Ishikawa (cell line): ENCODE measurements around the gene KRT20.

Experiments used
- CEBPB ChIP-seq: IDR thresholded peaks from 2 replicates; pipeline ENCODE4 v1.6.1; 2012
- CREB1 ChIP-seq: IDR thresholded peaks from 2 replicates; pipeline ENCODE4 v1.6.1; 2012; ENCODE audit warnings: low read depth
- EGR1 ChIP-seq: IDR thresholded peaks from 2 replicates; pipeline ENCODE4 v1.6.1; 2012
- EP300 ChIP-seq: IDR thresholded peaks from 2 replicates; pipeline ENCODE4 v1.6.1; 2012; ENCODE audit warnings: borderline replicate concordance
- FOXM1 ChIP-seq: IDR thresholded peaks from 2 replicates; pipeline ENCODE4 v1.6.1; 2012; ENCODE audit warnings: low read depth, borderline replicate concordance
- MAX ChIP-seq: IDR thresholded peaks from 2 replicates; pipeline ENCODE4 v1.6.1; 2012
- NFIC ChIP-seq: IDR thresholded peaks from 2 replicates; pipeline ENCODE4 v1.6.1; 2012
- RAD21 ChIP-seq: IDR thresholded peaks from 2 replicates; pipeline ENCODE4 v1.6.1; 2012; ENCODE audit warnings: low read depth
- TAF1 ChIP-seq: IDR thresholded peaks from 2 replicates; pipeline ENCODE4 v1.6.1; 2012; ENCODE audit warnings: low read depth, mild to moderate bottlenecking
- TCF12 ChIP-seq: IDR thresholded peaks from 2 replicates; pipeline ENCODE4 v1.6.1; 2012; ENCODE audit warnings: low read depth
- TEAD4 ChIP-seq: IDR thresholded peaks from 2 replicates; pipeline ENCODE4 v1.6.1; 2012
- YY1 ChIP-seq: IDR thresholded peaks from 2 replicates; pipeline ENCODE4 v1.6.1; 2012; ENCODE audit warnings: low read depth
- ZBTB7A ChIP-seq: IDR thresholded peaks from 2 replicates; pipeline ENCODE4 v1.6.1; 2012; ENCODE audit warnings: low read depth
- TF ChIP-seq, protein P1 (sequence below): IDR thresholded peaks from 2 replicates; pipeline ENCODE4 v1.6.1; 2012
- TF ChIP-seq, protein P2 (sequence below): IDR thresholded peaks from 2 replicates; pipeline ENCODE4 v1.6.1; 2012; ENCODE audit warnings: low read depth, mild to moderate bottlenecking

The KRT20 gene

DNA sequence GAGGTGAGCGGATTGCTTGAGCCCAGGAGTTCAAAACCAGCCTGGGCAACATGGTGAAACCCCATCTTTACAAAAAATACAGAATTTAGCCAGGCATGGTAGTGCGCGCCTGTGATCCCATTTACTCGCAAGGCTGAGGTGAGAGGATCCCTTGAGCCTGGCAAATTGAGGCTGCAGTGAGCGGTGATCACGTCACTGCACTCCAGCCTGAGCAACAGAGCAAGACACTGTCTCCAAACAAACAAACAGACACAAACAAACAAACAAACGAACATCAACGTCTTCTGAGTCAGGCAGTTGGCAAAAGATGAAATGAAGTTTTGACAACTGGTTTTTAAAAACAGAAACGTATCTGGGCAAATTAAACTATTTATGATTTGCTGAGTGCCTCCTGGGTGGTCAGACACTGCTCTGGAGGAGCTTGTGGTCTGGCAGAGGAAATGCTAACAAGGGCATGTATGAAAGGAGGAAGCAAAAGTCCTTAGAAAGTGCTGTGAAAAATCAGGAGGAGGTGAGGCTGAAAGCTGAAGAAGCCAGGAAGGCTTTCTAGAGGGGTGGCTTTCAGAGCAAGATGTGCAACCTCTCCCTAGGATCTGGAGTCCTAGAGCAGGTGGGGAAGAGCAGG is 10.2 kb upstream of the KRT20 start:
- TF ChIP-seq EP300 (no peak), CREB1 (no peak), TEAD4 (no peak), TAF1 (no peak), MAX (no peak), EGR1 (no peak), NFIC (no peak), CEBPB (no peak), TCF12 (no peak), YY1 (no peak), FOXM1 (no peak), RAD21 (no peak), ZBTB7A (no peak)
- TF ChIP-seq, protein P1, sequence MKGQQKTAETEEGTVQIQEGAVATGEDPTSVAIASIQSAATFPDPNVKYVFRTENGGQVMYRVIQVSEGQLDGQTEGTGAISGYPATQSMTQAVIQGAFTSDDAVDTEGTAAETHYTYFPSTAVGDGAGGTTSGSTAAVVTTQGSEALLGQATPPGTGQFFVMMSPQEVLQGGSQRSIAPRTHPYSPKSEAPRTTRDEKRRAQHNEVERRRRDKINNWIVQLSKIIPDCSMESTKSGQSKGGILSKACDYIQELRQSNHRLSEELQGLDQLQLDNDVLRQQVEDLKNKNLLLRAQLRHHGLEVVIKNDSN, result no peak
- TF ChIP-seq, protein P2, sequence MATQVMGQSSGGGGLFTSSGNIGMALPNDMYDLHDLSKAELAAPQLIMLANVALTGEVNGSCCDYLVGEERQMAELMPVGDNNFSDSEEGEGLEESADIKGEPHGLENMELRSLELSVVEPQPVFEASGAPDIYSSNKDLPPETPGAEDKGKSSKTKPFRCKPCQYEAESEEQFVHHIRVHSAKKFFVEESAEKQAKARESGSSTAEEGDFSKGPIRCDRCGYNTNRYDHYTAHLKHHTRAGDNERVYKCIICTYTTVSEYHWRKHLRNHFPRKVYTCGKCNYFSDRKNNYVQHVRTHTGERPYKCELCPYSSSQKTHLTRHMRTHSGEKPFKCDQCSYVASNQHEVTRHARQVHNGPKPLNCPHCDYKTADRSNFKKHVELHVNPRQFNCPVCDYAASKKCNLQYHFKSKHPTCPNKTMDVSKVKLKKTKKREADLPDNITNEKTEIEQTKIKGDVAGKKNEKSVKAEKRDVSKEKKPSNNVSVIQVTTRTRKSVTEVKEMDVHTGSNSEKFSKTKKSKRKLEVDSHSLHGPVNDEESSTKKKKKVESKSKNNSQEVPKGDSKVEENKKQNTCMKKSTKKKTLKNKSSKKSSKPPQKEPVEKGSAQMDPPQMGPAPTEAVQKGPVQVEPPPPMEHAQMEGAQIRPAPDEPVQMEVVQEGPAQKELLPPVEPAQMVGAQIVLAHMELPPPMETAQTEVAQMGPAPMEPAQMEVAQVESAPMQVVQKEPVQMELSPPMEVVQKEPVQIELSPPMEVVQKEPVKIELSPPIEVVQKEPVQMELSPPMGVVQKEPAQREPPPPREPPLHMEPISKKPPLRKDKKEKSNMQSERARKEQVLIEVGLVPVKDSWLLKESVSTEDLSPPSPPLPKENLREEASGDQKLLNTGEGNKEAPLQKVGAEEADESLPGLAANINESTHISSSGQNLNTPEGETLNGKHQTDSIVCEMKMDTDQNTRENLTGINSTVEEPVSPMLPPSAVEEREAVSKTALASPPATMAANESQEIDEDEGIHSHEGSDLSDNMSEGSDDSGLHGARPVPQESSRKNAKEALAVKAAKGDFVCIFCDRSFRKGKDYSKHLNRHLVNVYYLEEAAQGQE, result no peak

DNA sequence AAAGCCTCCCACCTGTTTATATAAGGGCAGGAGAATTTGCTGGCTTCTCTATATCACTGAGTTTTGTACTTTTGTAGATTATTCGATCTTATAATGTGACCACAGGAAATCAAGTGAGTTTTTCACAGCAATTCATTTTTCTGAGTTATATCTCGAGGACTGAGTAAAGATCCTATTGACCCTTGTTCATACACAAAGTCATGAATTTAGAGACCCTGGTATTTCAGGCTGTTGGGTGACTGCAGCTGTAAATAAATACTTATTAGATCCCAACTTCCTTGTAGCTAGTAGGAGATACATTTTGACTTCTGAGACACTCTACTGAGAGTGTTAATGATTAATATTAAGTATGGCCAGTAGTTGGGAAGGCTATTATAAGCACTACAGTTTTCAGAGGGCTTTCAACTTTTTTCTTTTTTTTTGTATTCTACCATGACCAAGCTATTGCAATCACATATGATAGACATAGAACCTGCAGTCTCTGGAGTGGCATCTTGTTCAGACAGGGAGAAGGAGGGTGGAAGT is 3.2 kb upstream of the KRT20 start:
- TF ChIP-seq, protein P1, result no peak
- TF ChIP-seq TEAD4, result no peak
- TF ChIP-seq YY1, result no peak
- TF ChIP-seq EGR1, result no peak
- no peak for TF ChIP-seq RAD21
- no peak for TF ChIP-seq CEBPB
- no peak for TF ChIP-seq NFIC
- no peak for TF ChIP-seq EP300
- no peak for TF ChIP-seq MAX
- TF ChIP-seq TAF1, result no peak
- TF ChIP-seq TCF12, result no peak
- no peak for TF ChIP-seq ZBTB7A
- no peak for TF ChIP-seq CREB1
- TF ChIP-seq, protein P2, result no peak

GRCh38 chr17:40886090-40886489 is 1.0 kb upstream of the KRT20 start:
- TF ChIP-seq FOXM1, result no peak
- TF ChIP-seq YY1, result no peak
- no peak for TF ChIP-seq ZBTB7A
- no peak for TF ChIP-seq CEBPB
- no peak for TF ChIP-seq EGR1
- no peak for TF ChIP-seq TCF12
- TF ChIP-seq, protein P2, result no peak
- TF ChIP-seq RAD21, result no peak
- TF ChIP-seq EP300, result no peak
- TF ChIP-seq MAX, result no peak
- TF ChIP-seq CREB1, result no peak
- no peak for TF ChIP-seq TAF1
- TF ChIP-seq, protein P1, result no peak
- TF ChIP-seq NFIC, result no peak
